A673 (cell line): Measurements from ENCODE around the gene CCDC134. TPM values are rescaled to one million over a fixed set of nuclear protein-coding genes. Genes with fewer than 3 reads are reported as not detected.
A peak's percentile ranks its signal among the peaks of the same experiment; 100 is the strongest.

Experiments
- Bru-seq: library from RNA; stranded (reverse); fragments of 400-500 nt; gene quantifications from one replicate; lab custom pipeline; 2021; lab: Mats Ljungman, UMichigan
- BruChase-seq, 2 experiments: library from RNA; stranded (reverse); fragments of 400-500 nt; gene quantifications; one replicate each; lab custom pipeline; 2021; lab: Mats Ljungman, UMichigan
- BruUV-seq: library from RNA; stranded (reverse); fragments of 400-500 nt; replicated peaks from 2 replicates; lab custom pipeline; 2021; lab: Mats Ljungman, UMichigan
- CTCF ChIA-PET: fragments of 300-600 bp; sonication (Branson Sonifier 250); formaldehyde crosslinking; loops from one replicate; lab custom pipeline; 2022; ENCODE audit warnings: antibody characterized with exemption; lab: Charles Lee
- POLR2A ChIA-PET: fragments of 300-600 bp; sonication (Branson Sonifier 250); formaldehyde crosslinking; loops from one replicate; lab custom pipeline; 2022; ENCODE audit warnings: antibody characterized with exemption; ENCODE audit not compliant: low non-redundant PET; lab: Charles Lee
- DNase-seq: peaks from one replicate; pipeline ENCODE4 v3.0.0-alpha.2; 2015; ENCODE audit warnings: low spot score
- H3K27ac ChIP-seq: fragments of 200-600 bp; sonication (generic); 2 replicates; pipeline ENCODE4 v1.5.1; 2016; ENCODE audit warnings: mixed run types, low read depth, mild to moderate bottlenecking, mixed read lengths, antibody characterized with exemption, low read length; ENCODE audit not compliant: poor library complexity, severe bottlenecking
- H3K27me3 ChIP-seq: fragments of 200-600 bp; sonication (generic); replicated peaks from 2 replicates; pipeline ENCODE4 v1.6.1; 2017; ENCODE audit warnings: mixed run types, low read depth, mild to moderate bottlenecking, mixed read lengths, antibody characterized with exemption, low read length; ENCODE audit not compliant: insufficient read depth, poor library complexity
- H3K36me3 ChIP-seq: fragments of 200-600 bp; sonication (generic); 2 replicates; pipeline ENCODE4 v1.6.1; 2016; ENCODE audit warnings: mixed run types, mild to moderate bottlenecking, mixed read lengths, antibody characterized with exemption, low read length; ENCODE audit not compliant: insufficient read depth, poor library complexity, severe bottlenecking
- H3K4me1 ChIP-seq: fragments of 200-600 bp; sonication (generic); 2 replicates; pipeline ENCODE4 v1.6.1; 2017; ENCODE audit warnings: mixed run types, mild to moderate bottlenecking, mixed read lengths, antibody characterized with exemption, low read length; ENCODE audit not compliant: insufficient read depth, poor library complexity, severe bottlenecking
- H3K4me3 ChIP-seq: fragments of 200-600 bp; sonication (generic); 2 replicates; pipeline ENCODE4 v1.5.1; 2016; ENCODE audit warnings: low read depth, mixed run types, mild to moderate bottlenecking, mixed read lengths, low read length; ENCODE audit not compliant: poor library complexity, severe bottlenecking
- H3K9me3 ChIP-seq: fragments of 200-600 bp; sonication (generic); 2 replicates; pipeline ENCODE4 v1.6.1; 2016; ENCODE audit warnings: mixed run types, low read depth, mild to moderate bottlenecking, mixed read lengths, antibody characterized with exemption, low read length; ENCODE audit not compliant: poor library complexity, severe bottlenecking
- CTCF ChIP-seq: fragments of 300-800, 200-600 bp; sonication (generic); conservative IDR thresholded peaks from 2 replicates; pipeline ENCODE4 v1.5.1; 2017; ENCODE audit warnings: low read depth, mild to moderate bottlenecking, antibody characterized with exemption, low read length, moderate library complexity, mixed read lengths
- EZH2 ChIP-seq: fragments of 200-600 bp; sonication (generic); IDR thresholded peaks from 2 replicates; pipeline ENCODE4 v1.6.1; 2017; ENCODE audit warnings: borderline replicate concordance, low read depth, mild to moderate bottlenecking, mixed read lengths, antibody characterized with exemption, low read length; ENCODE audit not compliant: poor library complexity, severe bottlenecking
- intact Hi-C: fragments of 100-400 bp; cut with micrococcal nuclease; formaldehyde crosslinking; loops from one replicate; pipeline ENCODE4 v1.10.0; 2022; ENCODE audit not compliant: unreplicated experiment
- long read RNA-seq: library from polyadenylated mRNA; stranded (forward); transcript quantifications from one replicate; pipeline ENCODE4 v2.0.0, GENCODE V29; 2022
- total RNA-seq: library from RNA; stranded (reverse); gene quantifications from 2 replicates; pipeline ENCODE4 v1.2.3, GENCODE V29; 2021

The CCDC134 gene
- total RNA-seq = 25.9 and 27.4 TPM in 2 replicates
- percentile 70 among the genes with signal in this experiment for Bru-seq, nascent RNA
- BruChase-seq, experiment 1, labeled RNA remaining after a 2-hour chase = percentile 77 among the genes with signal in this experiment
- percentile 83 among the genes with signal in this experiment for BruChase-seq, experiment 2, labeled RNA remaining after a 6-hour chase
- long read RNA-seq, transcript CCDC134-201 (7 exons, 1,270 nt) = major isoform, 11 of 16 reads
- long read RNA-seq, partial matches to known transcripts = 1 of 16 reads
- long read RNA-seq, other reads (novel, unspliced or antisense) = 4 of 16 reads

GRCh38 chr22:41800348-41801146, at the start of gene CCDC134:
TSS of gene CCDC134 (plus strand) at chr22:41800679. CDS start at chr22:41808891, 8,212 bp downstream.
- peak; percentile 96 for DNase-seq
- no peaks in the 10 kb centered on the region for H3K9me3 ChIP-seq
- H3K4me3 ChIP-seq = peak within 1 kb of the TSS; percentile 96
- ChIA-PET POLR2A (interaction anchor here (0.6 to 1.1 kb wide), 3 partner anchors 32 to 658 kb away, joined by 3 to 6 read pairs (median 3); partner anchors contain the start of gene SREBF2), CTCF (interaction anchor here (0.5 to 1.9 kb wide), 3 partner anchors 54 to 641 kb away, joined by 3 to 8 read pairs (median 4); no protein-coding TSS in a partner anchor)
- intact Hi-C loops = no loop called here
- TF ChIP-seq CTCF (no peak), EZH2 (no peak)
- no peaks in the 10 kb centered on the region for H3K27me3 ChIP-seq
- peak within 1 kb of the TSS; percentile 95 for H3K27ac ChIP-seq
- H3K4me1 ChIP-seq = peaks cover 17% of the 10 kb centered on the region
- BruUV-seq = no TSS peak
- no peaks in the 10 kb centered on the region for H3K36me3 ChIP-seq

- Histone ChIP-seq H3K9me3 (no peaks in the 10 kb centered on the region), H3K4me3 (no peak overlapping the region), H3K36me3 (no peaks in the 10 kb centered on the region), H3K27ac (no peak overlapping the region), H3K27me3 (no peaks in the 10 kb centered on the region), H3K4me1 (no peaks in the 10 kb centered on the region)
- no TSS peak for BruUV-seq
- no peak for DNase-seq
- no peak for TF ChIP-seq EZH2
- no peak for TF ChIP-seq CTCF
- intact Hi-C loops = no loop called here
- POLR2A ChIA-PET = interaction anchor here (0.6 to 0.7 kb wide), 2 partner anchors 16 to 716 kb away, joined by 4 to 5 read pairs; no protein-coding TSS in a partner anchor
- CTCF ChIA-PET = no interaction called here
These were observed 48.2 kb upstream of the CCDC134 start for GRCh38 chr22:41752011-41752970.

- Histone ChIP-seq H3K27me3 (no peaks in the 10 kb centered on the region), H3K4me1 (no peaks in the 10 kb centered on the region), H3K36me3 (no peaks in the 10 kb centered on the region), H3K27ac (no peak overlapping the region), H3K9me3 (no peaks in the 10 kb centered on the region), H3K4me3 (no peak overlapping the region)
- ChIA-PET CTCF (no interaction called here), POLR2A (no interaction called here)
- no TSS peak for BruUV-seq
- intact Hi-C loops = no loop called here
- TF ChIP-seq CTCF = no peak
- DNase-seq = no peak
These were observed 46.5 kb upstream of the CCDC134 start for GRCh38 chr22:41753984-41754383.
